Activated T-helper 2 cell treated with anti-CD3 and anti-CD28 coated beads, Interferon-gamma antibody, Interleukin-2, Interleukin-4, amounts not matched to agents 10 μg/mL and 5 μg/mL and 100 μg/mL, durations not matched to agents 14 hours and 24 hours and 36 hours (primary cell): ENCODE measurements around the gene CTRB1. TPM values are rescaled to one million over a fixed set of nuclear protein-coding genes. Genes with fewer than 3 reads are reported as not detected.
"Not testable (repeated sequence)": the region's sequence is repeated elsewhere in the genome, so short reads cannot be mapped to it uniquely, and the experiment has no call there.

ENCODE experiments used
- DNase-seq: peaks from one replicate; pipeline ENCODE4 v3.0.0; 2021; ENCODE audit warnings: low spot score
- H3K27ac Mint-ChIP-seq: one replicate; pipeline ENCODE4 v1.8.0; 2021; ENCODE audit warnings: mixed read lengths
- H3K27me3 Mint-ChIP-seq: one replicate; pipeline ENCODE4 v1.8.0; 2021; ENCODE audit warnings: low read depth, mixed read lengths
- H3K36me3 Mint-ChIP-seq: one replicate; pipeline ENCODE4 v1.8.0; 2021; ENCODE audit warnings: low read depth, mixed read lengths
- H3K4me1 Mint-ChIP-seq: one replicate; pipeline ENCODE4 v1.8.0; 2021; ENCODE audit warnings: low read depth, mixed read lengths
- H3K4me3 Mint-ChIP-seq: one replicate; pipeline ENCODE4 v1.8.0; 2021; ENCODE audit warnings: low read depth, mild to moderate bottlenecking, moderate library complexity, mixed read lengths
- H3K9me3 Mint-ChIP-seq: one replicate; pipeline ENCODE4 v1.8.0; 2021; ENCODE audit warnings: mixed read lengths
- intact Hi-C: fragments of 100-400 bp; cut with micrococcal nuclease; formaldehyde crosslinking; loops from one replicate; pipeline ENCODE4 v1.15.1; 2023
- total RNA-seq: library from RNA; stranded (reverse); gene quantifications from 2 replicates; pipeline ENCODE4 v1.2.3, GENCODE V29; 2022

The CTRB1 gene
- total RNA-seq, 1 donor from 2014 or later, result not detected

- intact Hi-C loops, result no loop called here
- Mint-ChIP-seq H3K27ac (no peak overlapping the region), H3K36me3 (no peaks in the 10 kb centered on the region), H3K4me1 (no peaks in the 10 kb centered on the region), H3K27me3 (peaks cover 37% of the 10 kb centered on the region), H3K9me3 (no peaks in the 10 kb centered on the region), H3K4me3 (no peak overlapping the region)
- DNase-seq, result no peak
These were observed 43.5 kb downstream of the CTRB1 start for GRCh38 chr16:75262104-75262799.

- Mint-ChIP-seq H3K9me3 (no peaks in the 10 kb centered on the region), H3K27me3 (peaks cover 39% of the 10 kb centered on the region)
- intact Hi-C loops, result no loop called here
These were observed 44.0 kb downstream of the CTRB1 start for GRCh38 chr16:75262800-75263127.

GRCh38 chr16:75263291-75263962 lies 44.6 kb downstream of the CTRB1 start:
- H3K27ac Mint-ChIP-seq, result no peak overlapping the region
- peaks cover 35% of the 10 kb centered on the region for H3K27me3 Mint-ChIP-seq
- no peak for DNase-seq
- no peaks in the 10 kb centered on the region for H3K9me3 Mint-ChIP-seq
- intact Hi-C loops, result no loop called here
- no peak overlapping the region for H3K4me3 Mint-ChIP-seq
- H3K36me3 Mint-ChIP-seq, result no peaks in the 10 kb centered on the region
- H3K4me1 Mint-ChIP-seq, result no peaks in the 10 kb centered on the region

More at GRCh38 chr16:75262800-75263127, 44.0 kb downstream of the CTRB1 start:
- no peaks in the 10 kb centered on the region for H3K36me3 Mint-ChIP-seq
- H3K27ac Mint-ChIP-seq, result no peak overlapping the region
- H3K4me3 Mint-ChIP-seq, result no peak overlapping the region
- H3K4me1 Mint-ChIP-seq, result no peaks in the 10 kb centered on the region
- no peak for DNase-seq

- Mint-ChIP-seq H3K27ac (no peak overlapping the region), H3K9me3 (no peaks in the 10 kb centered on the region), H3K27me3 (peaks cover 35% of the 10 kb centered on the region), H3K4me1 (no peaks in the 10 kb centered on the region), H3K4me3 (no peak overlapping the region), H3K36me3 (no peaks in the 10 kb centered on the region)
- no peak for DNase-seq
- intact Hi-C loops, result no loop called here
These were observed 45.2 kb downstream of the CTRB1 start for GRCh38 chr16:75263963-75264445.

- no peak overlapping the region for H3K4me3 Mint-ChIP-seq
These were observed 45.7 kb downstream of the CTRB1 start for GRCh38 chr16:75264457-75264998.

GRCh38 chr16:75264999-75265910 lies 46.5 kb downstream of the CTRB1 start:
- Mint-ChIP-seq H3K4me1 (no peaks in the 10 kb centered on the region), H3K4me3 (no peak overlapping the region), H3K9me3 (no peaks in the 10 kb centered on the region), H3K36me3 (no peaks in the 10 kb centered on the region), H3K27me3 (peaks cover 35% of the 10 kb centered on the region), H3K27ac (no peak overlapping the region)
- DNase-seq, result no peak
- intact Hi-C loops, result no loop called here

More at GRCh38 chr16:75264457-75264998, 45.7 kb downstream of the CTRB1 start:
- H3K36me3 Mint-ChIP-seq, result no peaks in the 10 kb centered on the region
- no peak for DNase-seq
- H3K27ac Mint-ChIP-seq, result no peak overlapping the region
- intact Hi-C loops, result no loop called here
- peaks cover 35% of the 10 kb centered on the region for H3K27me3 Mint-ChIP-seq
- no peaks in the 10 kb centered on the region for H3K4me1 Mint-ChIP-seq
- no peaks in the 10 kb centered on the region for H3K9me3 Mint-ChIP-seq

GRCh38 chr16:75265911-75266701 lies 47.3 kb downstream of the CTRB1 start:
- Mint-ChIP-seq H3K4me1 (no peaks in the 10 kb centered on the region), H3K36me3 (no peaks in the 10 kb centered on the region), H3K27ac (no peak overlapping the region), H3K9me3 (no peaks in the 10 kb centered on the region), H3K4me3 (peak overlapping the region; percentile 49), H3K27me3 (peaks cover 32% of the 10 kb centered on the region)
- intact Hi-C loops, result no loop called here
- no peak for DNase-seq

- Mint-ChIP-seq H3K9me3 (no peaks in the 10 kb centered on the region), H3K36me3 (no peaks in the 10 kb centered on the region), H3K4me1 (no peaks in the 10 kb centered on the region), H3K4me3 (peak overlapping the region; percentile 49), H3K27me3 (peaks cover 33% of the 10 kb centered on the region), H3K27ac (no peak overlapping the region)
- DNase-seq, result no peak
- intact Hi-C loops, result no loop called here
These were observed 48.2 kb downstream of the CTRB1 start for GRCh38 chr16:75266738-75267630.

GRCh38 chr16:75267631-75268264 lies 49.0 kb downstream of the CTRB1 start:
- Mint-ChIP-seq H3K27me3 (peaks cover 31% of the 10 kb centered on the region), H3K27ac (no peak overlapping the region), H3K4me3 (no peak overlapping the region), H3K4me1 (no peaks in the 10 kb centered on the region), H3K36me3 (no peaks in the 10 kb centered on the region), H3K9me3 (no peaks in the 10 kb centered on the region)
- intact Hi-C loops, result no loop called here
- no peak for DNase-seq

- H3K4me3 Mint-ChIP-seq, H3K9me3 Mint-ChIP-seq, intact Hi-C loops, H3K36me3 Mint-ChIP-seq, H3K4me1 Mint-ChIP-seq, DNase-seq, H3K27ac Mint-ChIP-seq: not testable (repeated sequence)
- peaks cover 26% of the 10 kb centered on the region for H3K27me3 Mint-ChIP-seq
These were observed 50.6 kb downstream of the CTRB1 start for GRCh38 chr16:75269358-75269757.

- Mint-ChIP-seq H3K27ac (no peak overlapping the region), H3K9me3 (no peaks in the 10 kb centered on the region), H3K27me3 (peaks cover 25% of the 10 kb centered on the region), H3K36me3 (no peaks in the 10 kb centered on the region), H3K4me1 (no peaks in the 10 kb centered on the region), H3K4me3 (no peak overlapping the region)
- no peak for DNase-seq
- intact Hi-C loops, result no loop called here
These were observed 52.8 kb downstream of the CTRB1 start for GRCh38 chr16:75271441-75272096.
